HepG2 (cell line): ENCODE measurements around the gene RAC3. TPM values are rescaled to one million over a fixed set of nuclear protein-coding genes. Genes with fewer than 3 reads are reported as not detected.

Experiments used
- ARNT2 ChIP-seq: sonication (generic); formaldehyde crosslinking; IDR thresholded peaks from 2 replicates; pipeline ENCODE4 v1.8.0; 2022; ENCODE audit warnings: mild to moderate bottlenecking, low read depth, missing genetic modification reagents, moderate library complexity
- ATF1 ChIP-seq: IDR thresholded peaks from 2 replicates; pipeline ENCODE4 v1.6.1; 2016; ENCODE audit warnings: mild to moderate bottlenecking, control low read depth
- ATF7 ChIP-seq, 2 experiments: fragments of 450-650 bp in 1 of 2; sonication (generic) in 1 of 2; formaldehyde crosslinking in 1 of 2; IDR thresholded peaks; 2 replicates each; pipeline versions ENCODE4 v1.4.0 to v1.6.1; 2016 to 2020; ENCODE audit warnings: antibody characterized with exemption in 1 of 2, mild to moderate bottlenecking in 1 of 2, missing genetic modification reagents in 1 of 2
- FOXO1 ChIP-seq: sonication (generic); formaldehyde crosslinking; IDR thresholded peaks from 2 replicates; pipeline ENCODE4 v1.4.0; 2020; ENCODE audit warnings: missing genetic modification reagents
- GATAD2A ChIP-seq: IDR thresholded peaks from 2 replicates; pipeline ENCODE4 v1.6.1; 2016
- GFI1 ChIP-seq: sonication (generic); formaldehyde crosslinking; IDR thresholded peaks from 2 replicates; pipeline ENCODE4 v1.5.0; 2020; ENCODE audit warnings: missing genetic modification reagents, mild to moderate bottlenecking, borderline replicate concordance
- HINFP ChIP-seq: sonication (generic); formaldehyde crosslinking; IDR thresholded peaks from 2 replicates; pipeline ENCODE4 v1.4.0; 2020; ENCODE audit warnings: low read depth, mild to moderate bottlenecking, missing genetic modification reagents
- HIVEP1 ChIP-seq: sonication (generic); formaldehyde crosslinking; IDR thresholded peaks from 2 replicates; pipeline ENCODE4 v1.4.0; 2020; ENCODE audit warnings: mild to moderate bottlenecking, missing genetic modification reagents
- KLF9 ChIP-seq: IDR thresholded peaks from 2 replicates; pipeline ENCODE4 v1.6.1; 2016; ENCODE audit warnings: low read depth
- MAFG ChIP-seq: sonication (generic); formaldehyde crosslinking; IDR thresholded peaks from 2 replicates; pipeline ENCODE4 v1.5.1; 2020; ENCODE audit warnings: mild to moderate bottlenecking, missing genetic modification reagents
- MTERF4 ChIP-seq: sonication (generic); formaldehyde crosslinking; IDR thresholded peaks from 2 replicates; pipeline ENCODE4 v1.8.0; 2023; ENCODE audit warnings: mild to moderate bottlenecking, missing genetic modification reagents
- NFYC ChIP-seq: IDR thresholded peaks from 2 replicates; pipeline ENCODE4 v1.6.1; 2016; ENCODE audit warnings: missing genetic modification reagents, missing compliant biosample characterization
- PCBP2 ChIP-seq: fragments of 200-400 bp; formaldehyde crosslinking; optimal IDR thresholded peaks from 2 replicates; pipeline ENCODE3; 2018; ENCODE audit warnings: low read length, low read depth; ENCODE audit not compliant: poor library complexity, severe bottlenecking
- PHF8 ChIP-seq: sonication (generic); formaldehyde crosslinking; IDR thresholded peaks from 2 replicates; pipeline ENCODE4 v1.5.0; 2020; ENCODE audit warnings: missing genetic modification reagents
- PRDM4 ChIP-seq: sonication (generic); formaldehyde crosslinking; IDR thresholded peaks from 2 replicates; pipeline ENCODE4 v1.9.0; 2021; ENCODE audit warnings: missing genetic modification reagents, borderline replicate concordance
- XBP1 ChIP-seq: sonication (generic); formaldehyde crosslinking; IDR thresholded peaks from 2 replicates; pipeline ENCODE4 v1.5.0; 2020; ENCODE audit warnings: missing genetic modification reagents
- ZBTB7B ChIP-seq: sonication (generic); formaldehyde crosslinking; IDR thresholded peaks from 2 replicates; pipeline ENCODE4 v1.4.0; 2020; ENCODE audit warnings: missing genetic modification reagents
- ZHX1 ChIP-seq: sonication (generic); formaldehyde crosslinking; IDR thresholded peaks from 2 replicates; pipeline ENCODE4 v1.8.1; 2022; ENCODE audit warnings: low read depth, mild to moderate bottlenecking, missing genetic modification reagents
- ZMAT3 ChIP-seq: sonication (generic); formaldehyde crosslinking; conservative IDR thresholded peaks from 2 replicates; pipeline ENCODE4 v1.7.0; 2021; ENCODE audit warnings: missing genetic modification reagents
- ZNF101 ChIP-seq: sonication (generic); formaldehyde crosslinking; IDR thresholded peaks from 2 replicates; pipeline ENCODE4 v1.4.0; 2020; ENCODE audit warnings: mild to moderate bottlenecking, low read depth, missing genetic modification reagents, borderline replicate concordance
- ZNF136 ChIP-seq: sonication (generic); formaldehyde crosslinking; IDR thresholded peaks from 2 replicates; pipeline ENCODE4 v1.8.1; 2022; ENCODE audit warnings: low read depth, mild to moderate bottlenecking, moderate library complexity, missing genetic modification reagents
- ZNF331 ChIP-seq: sonication (generic); formaldehyde crosslinking; IDR thresholded peaks from 2 replicates; pipeline ENCODE4 v1.4.0; 2020; ENCODE audit warnings: missing genetic modification reagents
- ZNF335 ChIP-seq: sonication (generic); formaldehyde crosslinking; IDR thresholded peaks from 2 replicates; pipeline ENCODE4 v1.4.0; 2020; ENCODE audit warnings: missing genetic modification reagents
- ZNF343 ChIP-seq: sonication (generic); formaldehyde crosslinking; IDR thresholded peaks from 2 replicates; pipeline ENCODE4 v1.4.0; 2020; ENCODE audit warnings: mild to moderate bottlenecking, missing genetic modification reagents
- ZNF546 ChIP-seq: sonication (generic); formaldehyde crosslinking; conservative IDR thresholded peaks from 2 replicates; pipeline ENCODE4 v1.8.1; 2023; ENCODE audit warnings: mild to moderate bottlenecking, missing genetic modification reagents
- ZNF615 ChIP-seq: sonication (generic); formaldehyde crosslinking; IDR thresholded peaks from 2 replicates; pipeline ENCODE4 v1.5.0; 2020; ENCODE audit warnings: mild to moderate bottlenecking, missing genetic modification reagents, borderline replicate concordance
- polyA plus RNA-seq, 8 experiments: library from polyadenylated mRNA; depleted of rRNA in 3 of 8; stranded (reverse) in 7 of 8; unstranded in 1 of 8; fragments of >200 nt; fragmentation: Illumina TruSeq in 4 of 8; extraction: Trizol in 4 of 8; gene quantifications; 2 replicates each; pipeline versions ENCODE4 v1.2.1 to v1.2.3, GENCODE V29; 2011 to 2016; ENCODE audit warnings: low read depth in 4 of 8, missing spikeins in 1 of 8, mixed read lengths in 1 of 8; ENCODE audit not compliant: insufficient read depth in 1 of 8
- total RNA-seq, 5 experiments: library from RNA; depleted of rRNA; stranded (reverse); fragments of >200 nt; fragmentation: Illumina TruSeq; extraction: Trizol; gene quantifications; 2 replicates each; pipeline ENCODE4 v1.2.3, GENCODE V29; 2016; ENCODE audit warnings: low read depth in 1 of 5

Gene RAC3
- total and polyA plus RNA-seq, 2 of the 13 experiments (the other 11 are each of a cell fraction or from before 2014, with no cell fraction given) = 10.5 to 21.3 TPM

- TF ChIP-seq ZNF101 (CRISPR knock-in tag) (no peak), ZNF546 (CRISPR knock-in tag) (no peak), ZMAT3 (no peak; the same call in 1 of the 2 replicates), HINFP (CRISPR knock-in tag) (no peak), GFI1 (no peak), ZBTB7B (CRISPR knock-in tag) (no peak), KLF9 (CRISPR knock-in tag) (no peak), PHF8 (CRISPR knock-in tag) (no peak), ZNF335 (no peak), ARNT2 (no peak), XBP1 (no peak), ZNF615 (no peak), NFYC (no peak), FOXO1 (CRISPR knock-in tag) (no peak), ZNF136 (CRISPR knock-in tag) (no peak), GATAD2A (CRISPR knock-in tag) (no peak), ZNF343 (0 out of 2 replicates have a peak, but pooled peaks have one; percentile 36), ATF7 (IDR thresholded peaks at IDR 0.05) (no peak), ATF7 (CRISPR knock-in tag; IDR thresholded peaks at IDR 0.05) (no peak), ZNF331 (CRISPR knock-in tag) (no peak), MAFG (CRISPR knock-in tag) (no peak), MTERF4 (CRISPR knock-in tag) (no peak), ZHX1 (CRISPR knock-in tag) (no peak), PCBP2 (no peak), ATF1 (CRISPR knock-in tag) (no peak), HIVEP1 (no peak), PRDM4 (no peak)
Observed at GRCh38 chr17:81999587-81999975, 31.9 kb upstream of the RAC3 start (continued).
